GM18951 (cell line): ENCODE results near the gene PMIS2.
A peak's percentile ranks its signal among the peaks of the same experiment; 100 is the strongest.

Experiments
- POLR2A ChIP-seq: IDR thresholded peaks from 4 replicates; pipeline ENCODE4 v1.6.1; 2011; ENCODE audit warnings: mild to moderate bottlenecking; ENCODE audit not compliant: insufficient read length, insufficient read depth; ENCODE audit errors: extremely low read depth
- in situ Hi-C: fragments of 300-500 bp; cut with MboI; formaldehyde crosslinking; loops from one replicate; pipeline ENCODE4 v1.12.0; 2022; ENCODE audit warnings: low sequenced_read_pairs, mixed read lengths, inconsistent platforms; ENCODE audit not compliant: unreplicated experiment

Gene PMIS2

GRCh38 chr19:35585848-35586247, at the start of gene PMIS2:
Gene PMIS2 (plus strand): TSS chr19:35586173. CDS start chr19:35586260, 87 bp downstream.
- TF ChIP-seq POLR2A = no peak
- in situ Hi-C loops = no loop called here

- no peak for TF ChIP-seq POLR2A
- in situ Hi-C loops = no loop called here
Observed at GRCh38 chr19:35539314-35539713, 46.7 kb upstream of the PMIS2 start.

GRCh38 chr19:35539850-35540249, 46.1 kb upstream of the PMIS2 start:
- in situ Hi-C loops = no loop called here
- TF ChIP-seq POLR2A = no peak

- TF ChIP-seq POLR2A = no peak
- in situ Hi-C loops = no loop called here
Observed at GRCh38 chr19:35540356-35540927, 45.5 kb upstream of the PMIS2 start.

GRCh38 chr19:35542209-35542608, 43.8 kb upstream of the PMIS2 start:
- in situ Hi-C loops = no loop called here

GRCh38 chr19:35543280-35544109, 42.5 kb upstream of the PMIS2 start:
- TF ChIP-seq POLR2A = no peak
- in situ Hi-C loops = no loop called here

More at GRCh38 chr19:35542209-35542608, 43.8 kb upstream of the PMIS2 start:
- no peak for TF ChIP-seq POLR2A

GRCh38 chr19:35544110-35544802, 41.7 kb upstream of the PMIS2 start:
- in situ Hi-C loops = no loop called here
- TF ChIP-seq POLR2A = no peak

- peak; percentile 90 for TF ChIP-seq POLR2A
- in situ Hi-C loops = no loop called here
Observed at GRCh38 chr19:35545001-35545854, 40.7 kb upstream of the PMIS2 start, which contains the start of gene TMEM147. Gene TMEM147 (plus strand): TSS chr19:35545626. CDS start chr19:35545740, 114 bp downstream.

GRCh38 chr19:35545855-35546381, 40.1 kb upstream of the PMIS2 start:
- TF ChIP-seq POLR2A = no peak

GRCh38 chr19:35546532-35546931, 39.4 kb upstream of the PMIS2 start:
- in situ Hi-C loops = no loop called here
- TF ChIP-seq POLR2A = no peak

More at GRCh38 chr19:35545855-35546381, 40.1 kb upstream of the PMIS2 start:
- in situ Hi-C loops = no loop called here

- in situ Hi-C loops = no loop called here
- no peak for TF ChIP-seq POLR2A
Observed at GRCh38 chr19:35549174-35549788, 36.7 kb upstream of the PMIS2 start.
